ENCODE data around the gene BGN.

Gene BGN

GRCh38 chrX:153537080-153537479 is 42.3 kb downstream of the BGN start:
- DNase-seq: no peak

DNA sequence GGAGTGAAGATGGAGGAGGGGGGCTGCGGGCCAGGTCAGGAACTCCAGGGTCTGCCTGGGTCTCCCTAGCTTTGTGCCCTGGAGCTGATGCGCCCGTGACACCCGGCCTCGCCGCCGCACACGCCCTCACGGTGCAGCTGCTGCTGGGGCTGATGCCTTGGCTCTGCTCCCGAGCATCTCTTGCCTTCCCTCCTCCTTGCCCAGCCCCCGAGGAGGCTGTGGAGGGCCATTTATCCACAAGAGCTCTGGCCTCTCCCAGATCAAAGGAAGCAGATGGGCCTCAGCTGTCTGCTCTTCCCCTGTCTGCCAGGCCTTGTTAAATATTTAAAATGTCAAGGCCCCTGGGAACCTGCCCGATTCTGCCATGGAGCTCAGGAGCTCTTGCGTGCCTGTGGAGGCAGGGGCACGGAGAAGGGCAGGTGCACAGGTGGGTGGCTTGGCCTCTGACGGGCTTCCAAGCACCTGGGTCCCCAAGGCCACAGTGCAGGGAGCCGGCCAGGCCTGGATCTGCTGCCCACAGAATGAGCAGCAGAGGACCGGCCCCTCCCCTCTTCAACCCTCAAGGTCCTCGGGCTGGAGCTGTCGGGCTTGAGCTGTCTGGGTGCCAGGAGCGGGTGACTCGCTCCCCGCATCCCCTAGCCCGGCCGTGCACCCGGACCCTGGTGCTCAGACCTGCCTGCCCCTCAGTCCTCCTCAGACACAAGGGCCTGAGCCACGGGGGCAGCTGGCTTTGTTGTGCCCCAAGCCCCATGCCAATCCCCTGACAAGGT is 42.9 kb downstream of the BGN start:
- DNase-seq: no peak

GRCh38 chrX:153538424-153538823 is 43.6 kb downstream of the BGN start:
- DNase-seq: peak in 1 of 2 donors; percentile 23

DNA sequence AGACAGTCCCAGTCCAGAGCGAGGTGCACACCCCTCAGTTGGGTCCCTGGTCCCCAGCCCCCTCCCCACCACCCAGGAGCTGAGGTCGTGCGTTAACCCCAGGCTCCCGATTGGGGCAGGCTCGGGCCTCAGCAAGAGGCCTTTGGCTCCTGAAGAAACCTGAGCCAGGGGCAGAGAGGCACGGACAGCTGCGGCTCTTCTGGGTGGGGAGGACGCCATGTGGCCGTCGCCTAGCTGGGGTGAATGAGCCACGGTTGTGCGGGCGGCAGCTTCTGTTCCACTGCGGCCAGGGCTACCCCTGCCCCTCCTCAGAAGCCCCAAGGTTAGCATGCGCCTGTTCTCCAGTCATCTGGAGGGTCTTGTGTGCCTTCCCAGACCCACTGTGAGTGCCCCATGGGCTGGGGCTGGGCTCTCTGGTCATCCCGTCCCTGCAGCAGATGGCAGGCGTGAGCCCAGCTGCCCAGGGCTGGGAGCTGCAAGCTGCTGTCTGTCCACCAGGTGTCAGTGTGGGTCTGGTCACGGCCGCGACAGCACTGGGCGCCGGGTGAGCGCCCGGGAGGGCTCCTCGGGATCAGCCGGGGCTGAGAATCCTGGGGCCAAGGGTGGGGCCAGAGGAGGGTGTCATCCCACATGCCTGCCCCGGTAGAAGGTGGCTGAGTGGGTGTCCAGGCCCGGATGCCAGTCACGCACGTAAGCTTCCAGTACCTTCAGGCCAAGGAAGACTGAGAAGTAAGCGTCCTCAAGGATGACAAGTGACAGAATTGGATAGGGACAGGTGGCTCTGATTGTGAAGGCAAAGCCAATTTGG is 44.6 kb downstream of the BGN start:
- DNase-seq: peak; percentile 34 to 57

DNA sequence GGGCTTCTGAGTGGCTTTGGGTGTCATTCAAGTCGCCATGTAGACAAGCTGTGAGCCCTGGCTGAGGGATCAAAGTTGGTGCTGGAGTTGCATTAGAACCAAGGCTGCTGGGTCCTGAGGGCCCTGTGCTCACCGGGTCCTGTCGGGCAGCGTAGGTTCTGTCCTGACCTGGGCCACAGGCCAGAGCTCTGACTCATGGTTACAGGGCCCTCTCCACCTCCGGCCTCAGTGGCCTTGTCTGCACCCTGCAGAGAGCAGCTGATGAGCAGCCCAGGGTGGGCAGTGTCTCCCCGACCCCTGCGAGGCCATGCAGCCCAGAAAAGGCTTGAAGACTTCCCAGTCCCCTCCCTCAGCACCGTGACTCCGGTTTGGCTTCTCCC is 45.2 kb downstream of the BGN start:
- DNase-seq: no peak

GRCh38 chrX:153544727-153545126 is 49.9 kb downstream of the BGN start:
- no peak for DNase-seq

DNA sequence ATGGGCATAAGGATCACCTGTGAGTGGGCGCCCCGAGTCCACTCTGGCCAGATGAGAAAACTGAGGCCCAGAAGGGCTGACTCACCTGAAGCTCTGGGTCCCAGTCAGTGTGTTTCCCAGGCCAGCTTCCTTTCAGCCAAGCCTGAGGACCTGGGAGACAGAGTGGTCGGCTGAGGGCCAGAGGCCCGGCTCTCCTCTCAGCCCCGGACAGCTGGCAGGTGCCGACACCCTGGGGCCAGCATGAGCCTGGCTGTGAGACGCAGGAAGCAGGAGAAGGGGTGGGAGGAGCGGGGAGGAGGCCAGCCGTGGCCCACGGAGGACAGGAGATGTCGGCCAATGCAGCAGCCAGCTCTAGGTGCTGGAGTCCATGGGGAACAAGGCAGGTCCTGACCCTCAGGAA is 51.6 kb downstream of the BGN start:
- DNase-seq: no peak

- DNase-seq: no peak
Measured at GRCh38 chrX:153547195-153547594, 52.4 kb downstream of the BGN start.

GRCh38 chrX:153549231-153549630 is 54.5 kb downstream of the BGN start:
- DNase-seq: no peak

DNA sequence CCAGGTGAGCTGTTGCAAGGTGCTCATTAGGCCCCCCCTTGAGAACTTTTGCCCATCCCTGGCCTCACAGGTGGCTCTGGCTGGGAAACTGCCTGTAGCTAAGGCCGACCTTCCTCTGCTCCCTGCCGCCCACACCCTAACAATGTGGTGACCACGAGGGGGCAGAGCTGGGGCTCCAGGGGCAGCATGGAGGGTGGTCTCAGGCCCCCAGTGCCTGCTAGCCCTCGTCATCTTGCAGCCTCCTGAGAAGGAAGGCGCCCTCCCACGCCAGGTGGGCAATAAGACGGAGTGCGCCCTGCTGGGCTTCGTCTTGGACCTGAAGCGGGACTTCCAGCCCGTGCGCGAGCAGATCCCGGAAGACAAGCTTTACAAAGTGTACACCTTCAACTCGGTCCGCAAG is 55.0 kb downstream of the BGN start:
- no peak for DNase-seq

DNA sequence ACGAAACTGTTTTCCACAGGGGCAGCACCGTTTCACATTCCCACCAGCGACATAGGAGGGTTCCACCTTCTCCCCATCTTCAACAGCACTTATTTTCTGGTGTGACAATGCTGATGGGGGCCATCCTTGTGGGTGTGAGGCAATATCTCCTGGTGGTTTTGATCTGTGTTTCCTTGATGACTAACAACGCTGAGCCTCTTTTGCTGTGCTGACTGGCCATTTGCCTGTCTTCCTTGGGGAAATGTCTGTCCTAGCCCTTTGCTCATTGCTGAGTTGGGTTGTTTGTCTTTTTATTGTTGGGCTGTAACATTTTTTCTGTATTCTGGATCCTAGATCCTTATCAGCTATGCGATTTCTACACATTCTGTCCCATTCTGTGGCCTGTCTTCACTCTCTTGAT is 56.4 kb downstream of the BGN start:
- no peak for DNase-seq

- DNase-seq: peak; percentile 74 to 82
Measured at GRCh38 chrX:153554519-153555167, 59.9 kb downstream of the BGN start.

GRCh38 chrX:153556767-153557166 is 62.0 kb downstream of the BGN start:
- DNase-seq: no peak

GRCh38 chrX:153557618-153558355 is 63.0 kb downstream of the BGN start:
- DNase-seq: no peak

Measured in hippocampal formation (tissue), 2 donors.